ENCODE results near the gene TSSK3. TPM values are rescaled to one million over a fixed set of nuclear protein-coding genes. Genes with fewer than 3 reads are reported as not detected.

The TSSK3 gene
- total RNA-seq, 1 experiment from 2014 or later, result 1.6 TPM

DNA sequence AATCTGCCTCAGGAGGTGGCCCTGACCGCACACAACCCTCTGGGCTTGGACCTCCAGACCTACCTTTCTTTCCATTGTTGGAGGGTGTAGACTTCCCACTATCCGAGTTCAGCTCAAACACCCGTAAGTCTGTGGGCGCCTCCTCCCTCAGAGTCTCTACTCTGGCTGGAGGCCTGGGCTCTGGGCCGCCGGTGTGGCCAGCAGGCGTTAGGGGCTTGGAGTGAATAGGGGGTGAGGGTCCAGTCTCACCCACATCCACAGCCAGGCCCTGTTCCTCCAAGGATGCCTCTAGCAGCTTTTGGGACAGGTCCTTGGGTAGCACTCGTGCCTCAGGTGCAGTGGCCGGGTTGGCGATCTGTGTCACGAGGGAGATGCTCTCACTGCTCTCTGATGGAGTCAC, 13.9 kb downstream of the TSSK3 start:
- H2AFZ ChIP-seq (ENCODE audit: low read depth, low read length, poor library complexity, severe bottlenecking), result no peak overlapping the region
- intact Hi-C loops (cut with micrococcal nuclease), result no loop called here
- no TSS peak for BruUV-seq (replicated peaks)
- H3K9me2 ChIP-seq (ENCODE audit: insufficient read depth), result no peaks in the 10 kb centered on the region
- no peaks in the 10 kb centered on the region for H3K4me1 ChIP-seq (ENCODE audit: control insufficient read depth in 1 of 2, insufficient read depth in 2 of 2, low read length in 2 of 2)
- no peaks in the 10 kb centered on the region for H3K27me3 ChIP-seq (ENCODE audit: insufficient read depth, low read length)
- H3K9ac ChIP-seq (ENCODE audit: low read length), result no peak overlapping the region
- CTCF ChIA-PET, result no interaction called here
- H3K4me2 ChIP-seq (ENCODE audit: low read length), result no peak overlapping the region
- ATAC-seq (no peak), DNase-seq (ENCODE audit: low read depth, low spot score) (no peak)
- H3K4me3 ChIP-seq (replicated peaks in 1 of 2; ENCODE audit: low read depth in 1 of 2, low read length in 2 of 2), result no peak overlapping the region
- POLR2A ChIA-PET, result interaction anchor here (0.7 kb wide), 1 partner anchor 192 kb away, joined by 3 read pairs; no protein-coding TSS in a partner anchor
- H4K20me1 ChIP-seq (ENCODE audit: insufficient read depth), result no peaks in the 10 kb centered on the region
- RAD21 ChIA-PET (ENCODE audit: low non-redundant PET in 1 of 2, low total read pairs in 2 of 2, uncharacterized antibody in 2 of 2, unreplicated experiment in 2 of 2), result no interaction called here
- no peaks in the 10 kb centered on the region for H3K9me3 ChIP-seq (ENCODE audit: control insufficient read depth in 1 of 2, insufficient read depth in 1 of 2, low read depth in 1 of 2, low read length in 2 of 2)
- H3K27ac ChIP-seq (ENCODE audit: low read depth, low read length), result no peak overlapping the region
- no peaks in the 10 kb centered on the region for H3K79me2 ChIP-seq (ENCODE audit: insufficient read depth, low read length)
- H3K36me3 ChIP-seq (ENCODE audit: control insufficient read depth in 1 of 2, insufficient read depth in 2 of 2, low read length in 2 of 2), result peaks cover 35 to 41% of the 10 kb centered on the region in 2 experiments
- TF ChIP-seq, protein P1, sequence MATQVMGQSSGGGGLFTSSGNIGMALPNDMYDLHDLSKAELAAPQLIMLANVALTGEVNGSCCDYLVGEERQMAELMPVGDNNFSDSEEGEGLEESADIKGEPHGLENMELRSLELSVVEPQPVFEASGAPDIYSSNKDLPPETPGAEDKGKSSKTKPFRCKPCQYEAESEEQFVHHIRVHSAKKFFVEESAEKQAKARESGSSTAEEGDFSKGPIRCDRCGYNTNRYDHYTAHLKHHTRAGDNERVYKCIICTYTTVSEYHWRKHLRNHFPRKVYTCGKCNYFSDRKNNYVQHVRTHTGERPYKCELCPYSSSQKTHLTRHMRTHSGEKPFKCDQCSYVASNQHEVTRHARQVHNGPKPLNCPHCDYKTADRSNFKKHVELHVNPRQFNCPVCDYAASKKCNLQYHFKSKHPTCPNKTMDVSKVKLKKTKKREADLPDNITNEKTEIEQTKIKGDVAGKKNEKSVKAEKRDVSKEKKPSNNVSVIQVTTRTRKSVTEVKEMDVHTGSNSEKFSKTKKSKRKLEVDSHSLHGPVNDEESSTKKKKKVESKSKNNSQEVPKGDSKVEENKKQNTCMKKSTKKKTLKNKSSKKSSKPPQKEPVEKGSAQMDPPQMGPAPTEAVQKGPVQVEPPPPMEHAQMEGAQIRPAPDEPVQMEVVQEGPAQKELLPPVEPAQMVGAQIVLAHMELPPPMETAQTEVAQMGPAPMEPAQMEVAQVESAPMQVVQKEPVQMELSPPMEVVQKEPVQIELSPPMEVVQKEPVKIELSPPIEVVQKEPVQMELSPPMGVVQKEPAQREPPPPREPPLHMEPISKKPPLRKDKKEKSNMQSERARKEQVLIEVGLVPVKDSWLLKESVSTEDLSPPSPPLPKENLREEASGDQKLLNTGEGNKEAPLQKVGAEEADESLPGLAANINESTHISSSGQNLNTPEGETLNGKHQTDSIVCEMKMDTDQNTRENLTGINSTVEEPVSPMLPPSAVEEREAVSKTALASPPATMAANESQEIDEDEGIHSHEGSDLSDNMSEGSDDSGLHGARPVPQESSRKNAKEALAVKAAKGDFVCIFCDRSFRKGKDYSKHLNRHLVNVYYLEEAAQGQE (IDR thresholded peaks at IDR 0.05; ENCODE audit: low read depth), result no peak
- TF ChIP-seq FOSL1 (IDR thresholded peaks at IDR 0.05; ENCODE audit: low read depth) (no peak), SIN3A (IDR thresholded peaks at IDR 0.05; ENCODE audit: low read depth) (no peak), CBX3 (IDR thresholded peaks at IDR 0.05; ENCODE audit: low read depth) (no peak), SRF (IDR thresholded peaks at IDR 0.05; ENCODE audit: low read depth) (no peak), EGR1 (IDR thresholded peaks at IDR 0.05; ENCODE audit: low read depth) (no peak), POLR2AphosphoS5 (IDR thresholded peaks at IDR 0.05; ENCODE audit: low read depth, low read length) (no peak), EZH2phosphoT487 (IDR thresholded peaks at IDR 0.05; ENCODE audit: borderline replicate concordance) (no peak), CEBPB (IDR thresholded peaks at IDR 0.05; ENCODE audit: low read depth) (no peak), POLR2A (IDR thresholded peaks at IDR 0.05; ENCODE audit: borderline replicate concordance, extremely low read depth, insufficient read depth, insufficient read length) (no peak)

Data from HCT116 (cell line).